ENCODE data around the gene UCK2.

DNA sequence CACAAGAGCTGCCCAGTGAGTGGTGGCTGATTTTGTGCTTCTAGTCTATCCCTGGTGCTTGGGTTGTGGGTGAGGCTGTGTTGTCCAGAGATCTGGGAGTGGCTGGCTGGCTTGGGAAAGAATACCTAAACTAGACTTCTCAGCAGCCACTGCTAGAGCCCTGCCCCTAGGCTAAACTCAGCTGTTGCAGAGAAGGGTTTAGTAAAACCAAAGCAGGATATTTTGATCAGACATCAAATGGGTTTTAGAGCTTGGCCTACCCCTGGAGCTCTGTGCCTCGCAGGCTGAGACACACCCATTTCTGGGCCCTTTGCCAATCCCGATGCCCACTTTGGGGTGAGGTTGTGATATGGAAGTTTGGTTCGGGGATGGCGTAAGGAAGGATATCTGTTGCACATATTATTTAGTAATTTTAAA is 88.5 kb downstream of the UCK2 start:
- TF ChIP-seq, protein P1, sequence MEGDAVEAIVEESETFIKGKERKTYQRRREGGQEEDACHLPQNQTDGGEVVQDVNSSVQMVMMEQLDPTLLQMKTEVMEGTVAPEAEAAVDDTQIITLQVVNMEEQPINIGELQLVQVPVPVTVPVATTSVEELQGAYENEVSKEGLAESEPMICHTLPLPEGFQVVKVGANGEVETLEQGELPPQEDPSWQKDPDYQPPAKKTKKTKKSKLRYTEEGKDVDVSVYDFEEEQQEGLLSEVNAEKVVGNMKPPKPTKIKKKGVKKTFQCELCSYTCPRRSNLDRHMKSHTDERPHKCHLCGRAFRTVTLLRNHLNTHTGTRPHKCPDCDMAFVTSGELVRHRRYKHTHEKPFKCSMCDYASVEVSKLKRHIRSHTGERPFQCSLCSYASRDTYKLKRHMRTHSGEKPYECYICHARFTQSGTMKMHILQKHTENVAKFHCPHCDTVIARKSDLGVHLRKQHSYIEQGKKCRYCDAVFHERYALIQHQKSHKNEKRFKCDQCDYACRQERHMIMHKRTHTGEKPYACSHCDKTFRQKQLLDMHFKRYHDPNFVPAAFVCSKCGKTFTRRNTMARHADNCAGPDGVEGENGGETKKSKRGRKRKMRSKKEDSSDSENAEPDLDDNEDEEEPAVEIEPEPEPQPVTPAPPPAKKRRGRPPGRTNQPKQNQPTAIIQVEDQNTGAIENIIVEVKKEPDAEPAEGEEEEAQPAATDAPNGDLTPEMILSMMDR (IDR thresholded peaks at IDR 0.05): no peak
- TF ChIP-seq POLR2AphosphoS5 (IDR thresholded peaks at IDR 0.05; ENCODE audit: low read depth, low read length) (no peak), SIN3A (IDR thresholded peaks at IDR 0.05; ENCODE audit: borderline replicate concordance, insufficient read depth, low read depth, low read length) (no peak), TCF7L2 (IDR thresholded peaks at IDR 0.05; ENCODE audit: low read depth, low read length) (no peak)
